ENCODE measurements around the gene EID2. TPM values are rescaled to one million over a fixed set of nuclear protein-coding genes. Genes with fewer than 3 reads are reported as not detected.

Gene EID2
- total RNA-seq, 1 donor from 2014 or later: 19.2 TPM

GRCh38 chr19:39508629-39509028 lies 31.3 kb downstream of the EID2 start:
- no peak for TF ChIP-seq CTCF (conservative IDR thresholded peaks at IDR 0.05)

GRCh38 chr19:39507715-39508364 lies 32.1 kb downstream of the EID2 start:
- H3K27me3 Mint-ChIP-seq: peaks cover 72% of the 10 kb centered on the region
- H3K27ac Mint-ChIP-seq: no peak overlapping the region
- no peaks in the 10 kb centered on the region for H3K4me1 Mint-ChIP-seq (ENCODE audit: unreplicated experiment)
- H3K4me3 Mint-ChIP-seq: peak overlapping the region; percentile 81
- H3K36me3 Mint-ChIP-seq: no peaks in the 10 kb centered on the region
- TF ChIP-seq CTCF (conservative IDR thresholded peaks at IDR 0.05): no peak
- no peak for DNase-seq (ENCODE audit: extremely low spot score, unreplicated experiment)
- H3K9me3 Mint-ChIP-seq: no peaks in the 10 kb centered on the region

More at GRCh38 chr19:39508629-39509028, 31.3 kb downstream of the EID2 start:
- Mint-ChIP-seq H3K36me3 (no peaks in the 10 kb centered on the region), H3K27me3 (peaks cover 73% of the 10 kb centered on the region), H3K27ac (no peak overlapping the region), H3K9me3 (no peaks in the 10 kb centered on the region), H3K4me1 (ENCODE audit: unreplicated experiment) (no peaks in the 10 kb centered on the region), H3K4me3 (no peak overlapping the region)
- no peak for DNase-seq (ENCODE audit: extremely low spot score, unreplicated experiment)

- Mint-ChIP-seq H3K36me3 (no peaks in the 10 kb centered on the region), H3K27me3 (peaks cover 68% of the 10 kb centered on the region), H3K9me3 (no peaks in the 10 kb centered on the region), H3K4me1 (ENCODE audit: unreplicated experiment) (no peaks in the 10 kb centered on the region), H3K27ac (no peak overlapping the region), H3K4me3 (peak overlapping the region; percentile 81)
- no peak for TF ChIP-seq CTCF (conservative IDR thresholded peaks at IDR 0.05)
- DNase-seq (ENCODE audit: extremely low spot score, unreplicated experiment): peak; percentile 78
These were observed 32.8 kb downstream of the EID2 start for GRCh38 chr19:39506944-39507714.

GRCh38 chr19:39506598-39506943 lies 33.4 kb downstream of the EID2 start:
- TF ChIP-seq CTCF (conservative IDR thresholded peaks at IDR 0.05): no peak
- DNase-seq (ENCODE audit: extremely low spot score, unreplicated experiment): no peak
- Mint-ChIP-seq H3K4me1 (ENCODE audit: unreplicated experiment) (no peaks in the 10 kb centered on the region), H3K4me3 (peak overlapping the region; percentile 76), H3K9me3 (no peaks in the 10 kb centered on the region), H3K36me3 (no peaks in the 10 kb centered on the region), H3K27ac (no peak overlapping the region), H3K27me3 (peaks cover 70% of the 10 kb centered on the region)

- H3K4me3 Mint-ChIP-seq: no peak overlapping the region
These were observed 37.1 kb downstream of the EID2 start for GRCh38 chr19:39502640-39503417.

More at GRCh38 chr19:39502640-39503417, 37.1 kb downstream of the EID2 start:
- Mint-ChIP-seq H3K27ac (no peak overlapping the region), H3K4me1 (ENCODE audit: unreplicated experiment) (peaks cover 8% of the 10 kb centered on the region), H3K9me3 (no peaks in the 10 kb centered on the region), H3K36me3 (peaks cover 3% of the 10 kb centered on the region), H3K27me3 (peaks cover 81% of the 10 kb centered on the region)
- peak; percentile 80 for DNase-seq (ENCODE audit: extremely low spot score, unreplicated experiment)
- peak; percentile 96 for TF ChIP-seq CTCF (conservative IDR thresholded peaks at IDR 0.05)

All from type B pancreatic cell (in vitro differentiated cells).